ENCODE data around the gene ZC3H7A. TPM values are rescaled to one million over a fixed set of nuclear protein-coding genes. Genes with fewer than 3 reads are reported as not detected.
"Not testable (repeated sequence)": the region's sequence is repeated elsewhere in the genome, so short reads cannot be mapped to it uniquely, and the experiment has no call there.

ZC3H7A gene
- total RNA-seq, 4 donors from 2014 or later = 16.6 to 34.1 (median 30.2) TPM

DNA sequence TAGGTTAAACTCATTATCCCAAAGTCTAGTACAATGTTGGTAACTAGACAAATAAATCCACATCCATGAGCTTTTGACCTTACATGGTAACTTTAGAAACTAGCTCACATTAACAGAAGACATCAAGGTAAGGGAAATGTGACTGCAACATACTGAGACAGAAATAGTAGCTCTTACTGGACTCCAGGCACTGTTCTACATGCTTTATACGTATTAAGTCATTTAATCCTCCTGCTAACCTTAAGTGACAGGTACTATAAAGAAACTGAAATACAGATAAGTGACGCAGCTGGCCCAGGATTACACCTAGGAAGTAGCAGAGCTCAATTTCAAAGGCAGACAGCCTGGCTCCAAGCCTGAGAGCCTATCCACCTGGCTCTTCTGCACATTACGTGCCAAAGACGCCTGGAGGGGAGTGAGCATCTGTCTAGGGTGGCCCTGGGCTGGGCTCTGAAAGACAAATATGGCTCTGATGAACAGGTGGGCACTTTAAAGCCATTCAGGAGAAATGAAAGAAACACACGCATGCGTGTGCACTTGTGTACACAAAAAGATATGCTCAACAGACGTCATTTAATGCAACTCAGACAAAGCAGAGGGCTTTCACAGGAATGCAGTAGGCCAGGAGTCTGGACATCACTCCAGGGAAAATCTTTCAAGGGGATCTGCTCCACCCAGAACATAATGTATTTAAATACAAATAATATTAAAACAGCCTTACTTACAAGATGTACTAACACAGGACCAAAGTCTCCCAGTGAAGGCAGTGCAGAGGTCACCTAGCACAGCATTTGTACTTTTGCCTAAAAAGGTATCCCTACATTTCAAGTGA is 4.4 kb downstream of the ZC3H7A start:
- peak overlapping the region; percentile 25 to 94 (median 44) for H3K27ac ChIP-seq
- no peak overlapping the region for H3K4me3 ChIP-seq
- H3K27me3 ChIP-seq = no peaks in the 10 kb centered on the region
- WGBS, 2 donors = 40 to 62% methylated on average over 7 of the region's 7 CpGs
- peaks cover 0 to 14% (median 0%) of the 10 kb centered on the region in 3 donors for H3K36me3 ChIP-seq
- H3K9me3 ChIP-seq = no peaks in the 10 kb centered on the region
- intact Hi-C loops (cut with DNase I) = no loop called here
- TF ChIP-seq, protein P1, sequence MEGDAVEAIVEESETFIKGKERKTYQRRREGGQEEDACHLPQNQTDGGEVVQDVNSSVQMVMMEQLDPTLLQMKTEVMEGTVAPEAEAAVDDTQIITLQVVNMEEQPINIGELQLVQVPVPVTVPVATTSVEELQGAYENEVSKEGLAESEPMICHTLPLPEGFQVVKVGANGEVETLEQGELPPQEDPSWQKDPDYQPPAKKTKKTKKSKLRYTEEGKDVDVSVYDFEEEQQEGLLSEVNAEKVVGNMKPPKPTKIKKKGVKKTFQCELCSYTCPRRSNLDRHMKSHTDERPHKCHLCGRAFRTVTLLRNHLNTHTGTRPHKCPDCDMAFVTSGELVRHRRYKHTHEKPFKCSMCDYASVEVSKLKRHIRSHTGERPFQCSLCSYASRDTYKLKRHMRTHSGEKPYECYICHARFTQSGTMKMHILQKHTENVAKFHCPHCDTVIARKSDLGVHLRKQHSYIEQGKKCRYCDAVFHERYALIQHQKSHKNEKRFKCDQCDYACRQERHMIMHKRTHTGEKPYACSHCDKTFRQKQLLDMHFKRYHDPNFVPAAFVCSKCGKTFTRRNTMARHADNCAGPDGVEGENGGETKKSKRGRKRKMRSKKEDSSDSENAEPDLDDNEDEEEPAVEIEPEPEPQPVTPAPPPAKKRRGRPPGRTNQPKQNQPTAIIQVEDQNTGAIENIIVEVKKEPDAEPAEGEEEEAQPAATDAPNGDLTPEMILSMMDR (IDR thresholded peaks at IDR 0.05) = no peak
- TF ChIP-seq POLR2A (IDR thresholded peaks at IDR 0.05) = no peak
- DNase-seq = no peak
- H3K4me1 ChIP-seq = peaks cover 26 to 71% (median 47%) of the 10 kb centered on the region in 3 donors

DNA sequence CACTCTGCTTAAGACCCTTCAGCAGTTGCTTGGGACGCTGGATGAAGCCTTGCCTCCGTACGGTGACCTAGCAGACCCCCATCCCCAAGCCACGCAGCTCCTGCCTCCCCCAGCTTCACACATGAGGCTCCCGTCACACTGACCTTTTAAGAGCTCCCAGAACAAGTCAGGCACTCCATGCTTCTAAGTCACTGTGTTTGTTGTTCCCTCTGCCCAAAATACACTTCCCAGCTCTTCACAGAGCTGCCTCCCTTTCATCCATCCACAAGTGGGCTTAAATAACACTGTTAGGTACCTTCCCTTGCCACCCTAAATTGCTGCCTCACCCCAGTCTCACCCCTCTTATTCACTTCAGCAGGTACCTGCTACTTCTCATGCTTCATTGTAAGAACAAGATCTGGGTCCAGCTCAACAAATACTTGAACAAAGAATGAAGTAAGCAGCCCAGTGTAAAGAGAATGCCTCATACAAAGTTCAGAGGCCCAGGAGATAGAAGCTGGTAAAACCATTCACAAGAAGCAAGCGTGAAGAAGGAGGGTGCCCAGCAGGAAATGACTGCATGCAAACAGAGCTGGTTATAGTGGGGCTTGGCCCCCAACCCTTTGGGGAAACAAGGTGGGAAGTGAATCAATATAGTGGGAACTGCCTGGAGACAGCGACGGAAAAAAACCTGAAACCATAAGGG is 5.8 kb downstream of the ZC3H7A start:
- intact Hi-C loops (cut with DNase I) = no loop called here
- Histone ChIP-seq H3K36me3 (peaks cover 0 to 14% (median 0%) of the 10 kb centered on the region in 3 donors), H3K27me3 (no peaks in the 10 kb centered on the region), H3K4me3 (no peak overlapping the region), H3K27ac (peak overlapping the region in 1 of 4 donors; percentile 63), H3K4me1 (peaks cover 26 to 72% (median 47%) of the 10 kb centered on the region in 3 donors), H3K9me3 (no peaks in the 10 kb centered on the region)
- WGBS, 2 donors = 76 to 84% methylated on average over 7 to 8 of the region's 8 CpGs
- TF ChIP-seq, protein P1 (IDR thresholded peaks at IDR 0.05) = no peak
- no peak for TF ChIP-seq POLR2A (IDR thresholded peaks at IDR 0.05)
- no peak for DNase-seq

DNA sequence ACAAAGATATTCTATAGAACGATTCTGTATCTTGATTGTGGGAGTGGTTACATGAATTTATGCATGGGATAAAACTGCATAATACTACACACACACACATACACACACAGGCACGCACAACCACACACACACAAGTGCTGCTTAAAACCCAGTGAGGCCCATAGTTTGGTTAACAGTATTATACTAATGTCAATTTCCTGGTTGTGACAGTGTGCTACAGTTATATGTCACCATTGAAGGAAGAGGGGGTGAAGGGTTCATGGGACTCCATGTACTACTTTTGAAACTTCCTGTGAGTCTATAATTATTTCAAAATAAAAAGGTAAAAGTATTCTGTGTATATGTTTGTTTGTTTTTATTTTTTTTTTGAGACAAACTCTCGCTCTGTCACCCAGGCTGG is 8.1 kb downstream of the ZC3H7A start:
- WGBS, 2 donors = 68 to 83% methylated on average over 3 of the region's 3 CpGs
- no peak overlapping the region for H3K4me3 ChIP-seq

DNA sequence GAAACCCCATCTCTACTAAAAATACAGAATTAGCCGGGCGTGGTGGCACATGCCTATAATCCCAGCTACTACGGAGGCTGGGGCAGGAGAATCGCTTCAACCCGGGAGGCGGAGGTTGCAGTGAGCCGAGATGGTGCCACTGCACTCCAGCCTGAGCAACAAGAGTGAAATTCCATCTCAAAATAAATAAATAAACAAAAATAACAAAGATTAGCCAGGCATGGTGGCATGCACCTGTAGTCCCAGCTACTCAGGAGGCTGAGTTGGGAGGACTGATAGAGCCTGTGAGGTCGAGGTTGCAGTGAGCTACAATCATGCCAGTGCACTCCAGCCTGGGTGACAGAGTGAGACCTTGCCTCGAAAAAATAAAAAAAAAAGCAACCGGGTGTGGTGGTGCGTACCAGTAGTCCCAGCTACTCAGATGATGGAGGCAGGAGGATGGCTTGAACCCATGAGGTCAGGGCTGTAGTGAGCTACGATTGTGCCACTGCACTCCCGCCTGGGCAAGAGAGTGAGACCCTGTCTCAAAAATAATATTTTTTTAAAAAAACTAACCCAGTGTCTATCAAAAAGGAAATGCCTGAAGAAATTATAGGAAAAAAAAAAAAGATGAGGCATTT is 12.0 kb downstream of the ZC3H7A start:
- DNase-seq; H3K27ac ChIP-seq; H3K9me3 ChIP-seq; H3K27me3 ChIP-seq; intact Hi-C loops (cut with DNase I); H3K36me3 ChIP-seq; H3K4me3 ChIP-seq: not testable (repeated sequence)
- 82 to 84% methylated on average over 11 to 13 of the region's 13 CpGs for WGBS, 2 donors
- peaks cover 19 to 65% (median 34%) of the 10 kb centered on the region in 3 donors for H3K4me1 ChIP-seq

More for the DNA sequence above, 8.1 kb downstream of the ZC3H7A start:
- Histone ChIP-seq H3K36me3 (peaks cover 0 to 14% (median 0%) of the 10 kb centered on the region in 3 donors), H3K27ac (no peak overlapping the region), H3K9me3 (no peaks in the 10 kb centered on the region), H3K4me1 (peaks cover 19 to 66% (median 28%) of the 10 kb centered on the region in 3 donors), H3K27me3 (no peaks in the 10 kb centered on the region)
- TF ChIP-seq, protein P1 (IDR thresholded peaks at IDR 0.05) = no peak
- no peak for TF ChIP-seq POLR2A (IDR thresholded peaks at IDR 0.05)
- no peak for DNase-seq
- intact Hi-C loops (cut with DNase I) = no loop called here

DNA sequence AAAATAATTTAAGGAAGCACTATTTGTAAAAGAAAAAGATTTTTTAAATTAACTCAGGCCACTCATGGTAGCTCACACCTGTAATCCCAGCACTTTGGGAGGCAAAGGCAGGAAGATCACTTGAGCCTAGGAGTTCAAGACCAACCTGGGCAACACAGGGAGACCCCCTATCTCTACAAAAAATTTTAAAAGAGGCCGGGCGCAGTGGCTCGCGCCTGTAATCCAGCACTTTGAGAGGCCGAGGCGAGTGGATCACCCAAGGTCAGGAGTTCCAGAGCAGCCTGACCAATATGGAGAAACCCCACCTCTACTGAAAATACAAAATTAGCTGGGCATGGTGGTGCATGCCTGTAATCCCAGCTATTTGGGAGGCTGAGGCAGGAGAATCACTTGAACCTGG is 12.7 kb downstream of the ZC3H7A start:
- peaks cover 19 to 65% (median 34%) of the 10 kb centered on the region in 3 donors for H3K4me1 ChIP-seq
- intact Hi-C loops (cut with DNase I); H3K4me3 ChIP-seq; H3K9me3 ChIP-seq; H3K27me3 ChIP-seq; DNase-seq: not testable (repeated sequence)
- H3K36me3 ChIP-seq = peaks cover 0 to 12% (median 0%) of the 10 kb centered on the region in 3 donors
- peak overlapping the region in 3 of 4 donors; percentile 63 to 84 (median 82) for H3K27ac ChIP-seq
- WGBS, 2 donors = 73% methylated on average over 6 of the region's 6 CpGs; no CpG with 5 or more reads in 1 of the 2 donors

DNA sequence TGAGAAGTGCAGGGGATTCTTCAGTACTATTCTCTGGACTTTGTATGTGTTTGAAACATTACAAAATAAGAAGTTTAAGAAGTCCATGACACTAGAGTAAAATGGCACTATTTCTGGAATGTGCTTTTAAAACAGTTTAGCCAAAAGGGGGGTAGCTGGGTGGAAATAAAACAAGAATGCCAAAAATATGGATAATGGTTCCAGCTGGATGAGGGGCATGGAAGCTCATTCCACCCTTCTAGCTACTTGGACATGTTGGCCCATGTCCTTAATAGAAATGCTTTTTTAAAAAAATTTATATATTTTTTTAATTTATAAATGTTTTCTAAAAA is 13.1 kb downstream of the ZC3H7A start:
- H3K4me3 ChIP-seq = peak overlapping the region in 1 of 4 donors; percentile 30

More for the DNA sequence above, 13.1 kb downstream of the ZC3H7A start:
- H3K27me3 ChIP-seq = no peaks in the 10 kb centered on the region
- TF ChIP-seq, protein P1 (IDR thresholded peaks at IDR 0.05) = no peak
- TF ChIP-seq POLR2A (IDR thresholded peaks at IDR 0.05) = no peak
- H3K27ac ChIP-seq = peak overlapping the region; percentile 63 to 91 (median 83)
- intact Hi-C loops (cut with DNase I) = no loop called here
- peaks cover 19 to 65% (median 31%) of the 10 kb centered on the region in 3 donors for H3K4me1 ChIP-seq
- no peak for DNase-seq
- no peaks in the 10 kb centered on the region for H3K9me3 ChIP-seq
- peaks cover 0 to 10% (median 0%) of the 10 kb centered on the region in 3 donors for H3K36me3 ChIP-seq

All from esophagus squamous epithelium (tissue), 5 donors.